BLaER1 treated with 17β-estradiol and CSF1 and Interleukin-3, amounts not matched to agents 10 nM and 100 nM (cell line): ENCODE measurements around the gene ABCC6.

Experiments
- H3K27ac ChIP-seq, 11 experiments: shearing (Covaris generic); formaldehyde crosslinking; 2 replicates each; pipeline ENCODE4 v1.8.1; 2022
- H3K27me3 ChIP-seq, 11 experiments: shearing (Covaris generic); formaldehyde crosslinking; 2 replicates each; pipeline ENCODE4 v1.8.1; 2022
- H3K36me3 ChIP-seq, 11 experiments: shearing (Covaris generic); formaldehyde crosslinking; 2 replicates each; pipeline ENCODE4 v1.8.1; 2022
- H3K4me1 ChIP-seq, 10 experiments: shearing (Covaris generic); formaldehyde crosslinking; 2 replicates each; pipeline ENCODE4 v1.8.1; 2022
- H3K4me2 ChIP-seq, 11 experiments: shearing (Covaris generic); formaldehyde crosslinking; 2 replicates each; pipeline ENCODE4 v1.8.1; 2022
- H3K4me3 ChIP-seq, 10 experiments: shearing (Covaris generic); formaldehyde crosslinking; 2 replicates each; pipeline ENCODE4 v1.8.1; 2022
- H3K9ac ChIP-seq, 11 experiments: shearing (Covaris generic); formaldehyde crosslinking; 2 replicates each; pipeline ENCODE4 v1.8.1; 2022
- H3K9me3 ChIP-seq, 11 experiments: shearing (Covaris generic); formaldehyde crosslinking; replicated peaks in 1 of 11; 2 replicates each; pipeline ENCODE4 v1.8.1; 2022
- H4K20me1 ChIP-seq, 11 experiments: shearing (Covaris generic); formaldehyde crosslinking; 2 replicates each; pipeline ENCODE4 v1.8.1; 2022
- Cebpa-rat ChIP-seq, 11 experiments: shearing (Covaris generic); IDR thresholded peaks; 2 replicates each; pipeline ENCODE4 v1.8.1; 2022

The ABCC6 gene

DNA sequence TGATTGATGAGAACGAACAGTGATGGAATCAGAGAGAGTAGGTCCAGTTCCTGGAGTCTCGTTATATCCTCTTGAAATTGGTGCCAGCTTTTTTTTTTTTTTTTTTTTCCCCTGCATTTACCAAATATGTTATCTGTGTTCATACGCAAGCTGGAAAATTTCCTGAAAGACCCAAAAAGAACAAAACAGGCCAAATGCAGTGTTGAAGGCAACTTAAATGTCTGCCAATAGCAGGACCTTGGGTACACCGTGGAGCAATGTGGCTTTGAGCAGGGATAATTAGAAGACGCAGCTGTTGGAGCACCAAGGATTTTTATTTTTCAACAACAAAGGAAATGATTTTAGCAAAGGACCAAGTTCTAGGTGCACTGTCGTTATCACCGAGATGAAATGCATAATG is 105.0 kb downstream of the ABCC6 start:
- H3K9me3 ChIP-seq: peaks cover 35 to 63% (median 48%) of the 10 kb centered on the region in 11 experiments
- H3K4me1 ChIP-seq: no peaks in the 10 kb centered on the region
- peaks cover 0 to 16% (median 0%) of the 10 kb centered on the region in 11 experiments; a peak in 4 of 22 replicates for H4K20me1 ChIP-seq
- no peak for TF ChIP-seq Cebpa-rat (IDR thresholded peaks at IDR 0.05)
- no peaks in the 10 kb centered on the region for H3K27me3 ChIP-seq
- no peak overlapping the region for H3K4me2 ChIP-seq
- H3K27ac ChIP-seq: no peak overlapping the region
- no peak overlapping the region for H3K9ac ChIP-seq
- peaks cover 99 to 100% (median 100%) of the 10 kb centered on the region in 11 experiments for H3K36me3 ChIP-seq
- H3K4me3 ChIP-seq: 0 out of 20 replicates have a peak overlapping the region, but pooled peaks of 1 of the 10 experiments have one; percentile 6

DNA sequence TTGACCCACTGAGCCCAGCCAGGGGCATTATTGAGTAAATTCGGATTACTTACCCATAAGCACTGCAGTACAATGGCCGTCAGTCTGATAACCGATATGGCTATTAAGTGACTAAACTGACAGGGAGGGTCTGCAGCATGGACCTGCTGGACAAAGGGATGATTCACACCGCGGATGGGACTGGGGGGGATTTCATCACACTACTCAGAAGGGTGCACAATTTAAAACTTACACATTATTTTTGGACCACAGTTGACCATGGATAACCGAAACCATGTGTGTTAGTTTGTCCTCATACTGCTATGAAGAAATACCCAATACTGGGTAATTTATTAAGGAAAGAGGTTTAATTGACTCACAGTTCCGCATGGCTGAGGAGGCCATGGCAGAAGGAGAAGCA is 106.5 kb downstream of the ABCC6 start:
- H3K36me3 ChIP-seq: peaks cover 99 to 100% (median 100%) of the 10 kb centered on the region in 11 experiments
- peak overlapping the region in 4 of 10 experiments; percentile 18 to 28 (median 20); a peak in 4 of 20 replicates for H3K4me3 ChIP-seq
- H4K20me1 ChIP-seq: peaks cover 0 to 11% (median 0%) of the 10 kb centered on the region in 11 experiments; a peak in 4 of 22 replicates
- peaks cover 35 to 53% (median 44%) of the 10 kb centered on the region in 11 experiments for H3K9me3 ChIP-seq
- H3K27me3 ChIP-seq: no peaks in the 10 kb centered on the region
- H3K4me2 ChIP-seq: no peak overlapping the region
- no peak for TF ChIP-seq Cebpa-rat (IDR thresholded peaks at IDR 0.05)
- no peak overlapping the region for H3K9ac ChIP-seq
- H3K27ac ChIP-seq: no peak overlapping the region
- no peaks in the 10 kb centered on the region for H3K4me1 ChIP-seq

DNA sequence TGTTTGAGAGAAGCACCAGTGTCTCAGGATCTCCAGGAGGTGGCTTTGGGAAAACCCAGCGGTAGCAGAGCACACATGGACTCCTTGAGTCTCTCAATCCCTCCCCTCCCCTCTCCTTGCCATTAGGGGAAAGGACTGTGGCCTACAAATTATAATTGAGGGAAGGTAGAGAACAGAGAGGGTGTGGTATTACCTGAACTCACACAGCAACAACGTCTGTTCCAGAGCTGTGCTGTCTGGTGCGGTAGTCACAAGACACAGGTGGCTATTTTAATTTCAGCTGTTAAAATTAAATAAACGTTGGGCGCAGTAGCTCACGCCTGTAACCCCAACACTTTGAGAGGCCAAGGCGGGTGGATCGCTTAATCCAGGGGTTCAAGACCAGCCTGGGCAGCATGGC is 110.2 kb downstream of the ABCC6 start:
- Histone ChIP-seq H3K36me3 (peaks cover 100% of the 10 kb centered on the region in 11 experiments), H3K9ac (no peak overlapping the region)
- TF ChIP-seq Cebpa-rat (IDR thresholded peaks at IDR 0.05): no peak

DNA sequence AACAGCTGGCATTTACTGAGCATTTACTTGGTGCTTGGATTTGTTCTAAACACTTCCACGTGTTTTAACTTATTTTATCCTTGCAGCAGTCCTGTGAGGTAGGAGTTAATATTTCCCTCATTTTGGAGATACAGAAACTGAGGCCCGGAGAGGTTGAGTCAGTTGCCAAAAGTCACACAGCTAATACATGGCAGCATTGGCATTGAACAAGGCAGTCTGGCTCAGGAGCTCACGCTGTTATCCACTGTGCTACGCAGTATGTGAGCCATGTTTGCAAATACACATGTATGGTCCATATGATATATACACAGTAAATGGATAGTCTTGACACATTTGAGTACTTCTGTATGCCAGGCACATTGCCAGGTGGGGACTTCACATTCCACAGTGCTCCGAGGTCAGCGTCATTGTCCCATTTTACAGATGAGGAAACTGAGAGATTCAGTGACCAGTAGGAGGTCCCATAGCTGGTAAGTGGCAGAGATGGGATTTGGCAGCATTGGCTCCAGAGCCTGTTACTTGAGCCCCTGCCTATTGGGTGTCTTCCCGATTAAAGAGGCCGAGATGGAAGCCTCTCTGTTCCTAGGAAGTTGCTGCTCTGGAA is 110.7 kb downstream of the ABCC6 start:
- H3K27me3 ChIP-seq: no peaks in the 10 kb centered on the region
- no peak overlapping the region for H3K4me2 ChIP-seq
- H3K9me3 ChIP-seq: peaks cover 23 to 38% (median 31%) of the 10 kb centered on the region in 11 experiments
- H3K9ac ChIP-seq: no peak overlapping the region
- peaks cover 0 to 7% (median 0%) of the 10 kb centered on the region in 11 experiments; a peak in 2 of 22 replicates for H4K20me1 ChIP-seq
- no peak overlapping the region for H3K27ac ChIP-seq
- TF ChIP-seq Cebpa-rat (IDR thresholded peaks at IDR 0.05): no peak
- H3K4me1 ChIP-seq: no peaks in the 10 kb centered on the region
- no peak overlapping the region for H3K4me3 ChIP-seq
- H3K36me3 ChIP-seq: peaks cover 99 to 100% (median 100%) of the 10 kb centered on the region in 11 experiments

More for the DNA sequence above, 110.2 kb downstream of the ABCC6 start:
- H3K4me2 ChIP-seq: no peak overlapping the region
- H3K27ac ChIP-seq: no peak overlapping the region
- H4K20me1 ChIP-seq: peaks cover 0 to 7% (median 0%) of the 10 kb centered on the region in 11 experiments; a peak in 2 of 22 replicates
- H3K27me3 ChIP-seq: no peaks in the 10 kb centered on the region
- no peaks in the 10 kb centered on the region for H3K4me1 ChIP-seq
- no peak overlapping the region for H3K4me3 ChIP-seq
- peaks cover 28 to 43% (median 36%) of the 10 kb centered on the region in 11 experiments for H3K9me3 ChIP-seq

DNA sequence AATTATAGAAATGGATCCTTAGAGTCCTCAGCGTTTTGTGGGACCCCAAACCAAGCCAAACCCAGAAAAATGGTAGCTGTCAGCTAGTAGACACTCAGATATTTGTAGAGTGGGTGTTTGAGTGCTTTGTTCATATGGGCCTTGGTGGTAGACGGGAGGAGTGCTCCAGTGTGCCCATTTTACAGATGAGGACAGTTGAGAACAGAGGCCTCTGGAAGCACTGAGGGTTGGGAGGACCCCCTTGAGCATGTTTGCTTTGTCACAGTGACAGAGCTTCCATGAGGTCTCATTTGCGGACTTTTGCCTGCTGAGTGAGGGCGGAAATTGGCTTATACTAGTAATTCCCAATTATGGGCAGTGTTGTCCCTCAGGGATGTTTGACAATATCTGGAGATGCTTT is 111.7 kb downstream of the ABCC6 start:
- H3K9ac ChIP-seq: no peak overlapping the region
- H3K4me3 ChIP-seq: no peak overlapping the region
- peaks cover 0 to 5% (median 0%) of the 10 kb centered on the region in 10 experiments; a peak in 4 of 20 replicates for H3K4me1 ChIP-seq
- H4K20me1 ChIP-seq: peaks cover 0 to 11% (median 0%) of the 10 kb centered on the region in 11 experiments; a peak in 3 of 22 replicates
- H3K27ac ChIP-seq: no peak overlapping the region
- H3K4me2 ChIP-seq: no peak overlapping the region
- peaks cover 95 to 100% (median 100%) of the 10 kb centered on the region in 11 experiments for H3K36me3 ChIP-seq
- peaks cover 14 to 29% (median 22%) of the 10 kb centered on the region in 11 experiments for H3K9me3 ChIP-seq
- no peaks in the 10 kb centered on the region for H3K27me3 ChIP-seq
- TF ChIP-seq Cebpa-rat (IDR thresholded peaks at IDR 0.05): no peak

DNA sequence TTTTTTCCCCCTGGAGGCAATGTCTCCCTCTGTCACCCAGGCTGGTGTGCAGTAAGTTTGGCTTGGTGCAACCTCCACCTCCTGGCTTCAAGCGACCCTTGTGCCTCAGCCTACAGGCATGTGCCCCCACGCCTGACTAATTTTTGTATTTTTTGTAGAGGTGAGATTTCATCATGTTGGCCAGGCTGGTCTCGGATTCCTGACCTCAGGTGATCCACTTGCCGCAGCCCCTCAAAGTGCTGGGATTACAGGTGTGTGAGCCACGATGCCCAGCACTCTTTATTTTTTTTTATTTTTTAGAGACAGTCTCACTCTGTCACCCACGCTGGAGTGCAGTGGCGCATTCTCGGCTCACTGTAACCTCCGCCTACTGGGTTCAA is 113.2 kb downstream of the ABCC6 start:
- H3K9ac ChIP-seq: no peak overlapping the region
- H3K4me2 ChIP-seq: no peak overlapping the region
- peaks cover 0 to 18% (median 0%) of the 10 kb centered on the region in 11 experiments; a peak in 5 of 22 replicates for H4K20me1 ChIP-seq
- H3K4me1 ChIP-seq: peaks cover 2 to 20% (median 12%) of the 10 kb centered on the region in 10 experiments; a peak in 16 of 20 replicates
- H3K27ac ChIP-seq: no peak overlapping the region
- H3K9me3 ChIP-seq: peaks cover 0 to 14% (median 6%) of the 10 kb centered on the region in 11 experiments; a peak in 18 of 22 replicates
- peaks cover 86 to 100% (median 94%) of the 10 kb centered on the region in 11 experiments for H3K36me3 ChIP-seq
- no peak for TF ChIP-seq Cebpa-rat (IDR thresholded peaks at IDR 0.05)
- H3K27me3 ChIP-seq: no peaks in the 10 kb centered on the region
- no peak overlapping the region for H3K4me3 ChIP-seq

DNA sequence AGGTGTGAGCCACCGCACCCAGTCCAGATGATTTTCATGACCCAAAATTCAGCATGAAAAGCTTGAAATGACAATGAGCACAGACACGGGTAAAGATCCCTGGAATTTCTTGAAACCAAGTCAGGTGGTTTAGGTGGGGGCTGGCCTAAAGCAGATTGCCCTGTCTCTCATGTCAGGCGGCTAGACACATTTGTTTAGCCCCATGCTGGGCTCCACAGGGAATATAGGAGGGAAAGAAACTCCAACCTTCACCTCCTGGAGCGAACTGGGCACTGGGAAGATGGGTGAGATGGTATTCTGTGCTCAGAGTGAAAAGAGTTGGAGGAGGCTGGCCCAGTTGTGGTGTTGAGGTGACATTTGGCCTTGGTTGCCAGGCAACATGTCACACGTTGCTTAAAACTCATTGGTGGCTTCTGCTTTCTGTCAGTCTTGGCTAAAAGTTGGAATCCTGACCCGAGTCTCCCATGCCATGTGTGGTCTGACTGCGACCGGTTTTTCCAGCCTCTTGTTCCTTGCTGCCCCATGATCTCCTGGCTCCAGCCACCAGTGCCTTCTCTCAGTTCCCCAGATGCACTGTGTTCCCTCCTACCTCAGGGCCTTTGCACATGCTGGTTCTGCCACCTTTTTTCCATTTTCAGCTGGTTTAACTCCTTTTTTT is 113.7 kb downstream of the ABCC6 start:
- peaks cover 4 to 25% (median 18%) of the 10 kb centered on the region in 10 experiments; a peak in 16 of 20 replicates for H3K4me1 ChIP-seq
- TF ChIP-seq Cebpa-rat (IDR thresholded peaks at IDR 0.05): no peak

DNA sequence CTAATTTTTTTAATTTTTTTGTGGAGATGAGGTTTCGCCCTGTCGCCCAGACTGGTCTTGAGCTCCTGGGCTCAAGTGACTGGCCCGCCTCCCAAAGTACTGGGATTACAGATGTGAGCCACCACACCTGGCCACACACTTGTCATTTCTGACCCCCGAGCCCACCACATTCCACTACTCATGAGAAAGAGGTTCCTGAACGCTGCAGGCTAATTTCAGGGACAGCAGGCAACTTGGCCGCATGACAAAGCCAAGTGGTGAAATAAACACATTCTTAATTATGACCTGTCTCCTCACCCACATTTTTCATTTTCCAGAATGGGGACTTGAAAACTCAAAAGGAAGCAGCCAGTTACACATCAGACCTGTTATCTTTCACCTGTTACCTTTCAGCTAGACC is 114.5 kb downstream of the ABCC6 start:
- peaks cover 0 to 24% (median 4%) of the 10 kb centered on the region in 11 experiments; a peak in 8 of 22 replicates for H4K20me1 ChIP-seq
- no peak overlapping the region for H3K4me2 ChIP-seq
- no peak overlapping the region for H3K9ac ChIP-seq
- peaks cover 79 to 100% (median 91%) of the 10 kb centered on the region in 11 experiments for H3K36me3 ChIP-seq
- H3K4me1 ChIP-seq: peaks cover 4 to 33% (median 24%) of the 10 kb centered on the region in 10 experiments; a peak in 16 of 20 replicates
- no peaks in the 10 kb centered on the region for H3K27me3 ChIP-seq
- H3K9me3 ChIP-seq: peaks cover 0 to 5% (median 3%) of the 10 kb centered on the region in 11 experiments; a peak in 7 of 22 replicates
- TF ChIP-seq Cebpa-rat (IDR thresholded peaks at IDR 0.05): no peak
- H3K4me3 ChIP-seq: no peak overlapping the region
- H3K27ac ChIP-seq: no peak overlapping the region; a peak in 1 of 22 replicates

More for the DNA sequence above, 113.7 kb downstream of the ABCC6 start:
- Histone ChIP-seq H3K4me3 (no peak overlapping the region), H3K4me2 (no peak overlapping the region), H4K20me1 (peaks cover 0 to 23% (median 2%) of the 10 kb centered on the region in 11 experiments; a peak in 8 of 22 replicates), H3K9me3 (peaks cover 0 to 9% (median 1%) of the 10 kb centered on the region in 11 experiments; a peak in 15 of 22 replicates), H3K36me3 (peaks cover 81 to 100% (median 91%) of the 10 kb centered on the region in 11 experiments), H3K27me3 (no peaks in the 10 kb centered on the region), H3K27ac (no peak overlapping the region), H3K9ac (no peak overlapping the region)

DNA sequence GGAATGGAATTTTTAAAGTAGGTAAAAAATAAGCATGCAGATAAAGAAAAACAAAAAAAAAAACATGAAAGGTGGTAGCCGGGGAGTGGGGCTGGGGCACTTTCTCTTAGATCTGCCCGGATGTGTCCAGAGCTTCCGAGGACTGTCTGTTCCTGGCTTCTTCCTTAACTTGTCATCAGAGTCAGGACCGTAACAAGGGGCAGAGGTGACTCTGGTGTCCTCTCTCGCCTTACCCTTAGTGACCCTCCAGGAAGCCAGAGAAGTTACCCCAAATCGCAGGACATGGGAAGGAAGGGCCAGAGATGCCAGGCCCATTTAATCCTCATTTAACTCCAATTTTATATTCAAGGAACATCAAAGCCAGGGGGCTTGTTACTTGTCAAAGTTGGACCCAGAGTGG is 115.5 kb downstream of the ABCC6 start:
- Histone ChIP-seq H3K9ac (no peak overlapping the region), H3K4me2 (no peak overlapping the region), H3K9me3 (peaks cover 0 to 12% (median 4%) of the 10 kb centered on the region in 11 experiments; a peak in 7 of 22 replicates), H3K27ac (no peak overlapping the region; a peak in 1 of 22 replicates), H3K27me3 (no peaks in the 10 kb centered on the region), H3K4me1 (peaks cover 4 to 43% (median 34%) of the 10 kb centered on the region in 10 experiments; a peak in 16 of 20 replicates), H4K20me1 (peaks cover 0 to 24% (median 4%) of the 10 kb centered on the region in 11 experiments; a peak in 8 of 22 replicates), H3K4me3 (no peak overlapping the region), H3K36me3 (peaks cover 79 to 100% (median 91%) of the 10 kb centered on the region in 11 experiments)
- TF ChIP-seq Cebpa-rat (IDR thresholded peaks at IDR 0.05): no peak
